Fibroblast of the aortic adventitia (primary cell): Measurements from ENCODE around the gene ITPR2. TPM values are rescaled to one million over a fixed set of nuclear protein-coding genes. Genes with fewer than 3 reads are reported as not detected.

Experiments used
- DNase-seq: peaks from one replicate; pipeline ENCODE4 v3.0.0-alpha.2; 2010; ENCODE audit warnings: low read depth
- H3K4me3 ChIP-seq: 2 replicates; pipeline ENCODE4 v1.5.1; 2011; ENCODE audit warnings: low read depth, mild to moderate bottlenecking, control low read depth, low read length, moderate library complexity
- total RNA-seq: library from RNA; depleted of rRNA; stranded (reverse); fragments of >200 nt; gene quantifications from 2 replicates; pipeline ENCODE4 v1.2.3, GENCODE V29; 2012; ENCODE audit warnings: low replicate concordance
- TF ChIP-seq, protein P1 (sequence below): IDR thresholded peaks from 2 replicates; pipeline ENCODE4 v1.5.1; 2011; ENCODE audit warnings: mild to moderate bottlenecking, low read length, control low read depth, inconsistent platforms; ENCODE audit not compliant: insufficient read depth

Gene ITPR2
- total RNA-seq, 1 donor = 15.5 TPM

DNA sequence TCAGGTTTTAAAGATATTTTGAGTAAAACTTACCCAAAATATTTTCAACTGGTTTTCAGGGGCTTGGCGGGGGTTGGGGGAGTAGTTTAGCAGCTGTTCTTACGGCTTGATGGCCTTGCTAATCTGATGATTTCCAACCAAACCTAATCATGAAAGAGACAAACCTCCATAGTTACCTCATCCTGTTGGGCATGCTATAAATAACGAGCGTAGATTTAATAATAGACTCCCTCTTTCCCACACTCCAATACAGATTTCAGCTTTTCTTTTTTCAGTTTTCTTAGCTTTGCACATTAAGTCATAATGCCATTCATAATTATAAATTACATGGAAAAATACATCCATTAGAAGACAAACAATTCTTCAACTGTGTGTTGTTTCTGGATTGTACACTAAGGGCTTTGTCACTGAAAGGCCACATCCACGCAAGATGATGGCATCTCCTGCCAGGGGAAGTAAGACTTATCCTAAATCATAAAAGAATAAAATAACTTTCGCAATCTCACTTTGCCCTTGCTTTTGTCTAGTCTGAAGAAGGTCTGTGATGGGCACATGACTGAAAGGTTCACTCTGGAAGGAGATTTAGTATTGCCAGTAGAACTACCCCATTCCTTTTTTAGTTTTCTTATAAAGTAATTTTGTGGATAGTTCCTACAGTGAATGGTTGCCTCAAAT lies 23.2 kb downstream of the ITPR2 start:
- no peak overlapping the region for H3K4me3 ChIP-seq
- TF ChIP-seq, protein P1, sequence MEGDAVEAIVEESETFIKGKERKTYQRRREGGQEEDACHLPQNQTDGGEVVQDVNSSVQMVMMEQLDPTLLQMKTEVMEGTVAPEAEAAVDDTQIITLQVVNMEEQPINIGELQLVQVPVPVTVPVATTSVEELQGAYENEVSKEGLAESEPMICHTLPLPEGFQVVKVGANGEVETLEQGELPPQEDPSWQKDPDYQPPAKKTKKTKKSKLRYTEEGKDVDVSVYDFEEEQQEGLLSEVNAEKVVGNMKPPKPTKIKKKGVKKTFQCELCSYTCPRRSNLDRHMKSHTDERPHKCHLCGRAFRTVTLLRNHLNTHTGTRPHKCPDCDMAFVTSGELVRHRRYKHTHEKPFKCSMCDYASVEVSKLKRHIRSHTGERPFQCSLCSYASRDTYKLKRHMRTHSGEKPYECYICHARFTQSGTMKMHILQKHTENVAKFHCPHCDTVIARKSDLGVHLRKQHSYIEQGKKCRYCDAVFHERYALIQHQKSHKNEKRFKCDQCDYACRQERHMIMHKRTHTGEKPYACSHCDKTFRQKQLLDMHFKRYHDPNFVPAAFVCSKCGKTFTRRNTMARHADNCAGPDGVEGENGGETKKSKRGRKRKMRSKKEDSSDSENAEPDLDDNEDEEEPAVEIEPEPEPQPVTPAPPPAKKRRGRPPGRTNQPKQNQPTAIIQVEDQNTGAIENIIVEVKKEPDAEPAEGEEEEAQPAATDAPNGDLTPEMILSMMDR = no peak
- DNase-seq = no peak

DNA sequence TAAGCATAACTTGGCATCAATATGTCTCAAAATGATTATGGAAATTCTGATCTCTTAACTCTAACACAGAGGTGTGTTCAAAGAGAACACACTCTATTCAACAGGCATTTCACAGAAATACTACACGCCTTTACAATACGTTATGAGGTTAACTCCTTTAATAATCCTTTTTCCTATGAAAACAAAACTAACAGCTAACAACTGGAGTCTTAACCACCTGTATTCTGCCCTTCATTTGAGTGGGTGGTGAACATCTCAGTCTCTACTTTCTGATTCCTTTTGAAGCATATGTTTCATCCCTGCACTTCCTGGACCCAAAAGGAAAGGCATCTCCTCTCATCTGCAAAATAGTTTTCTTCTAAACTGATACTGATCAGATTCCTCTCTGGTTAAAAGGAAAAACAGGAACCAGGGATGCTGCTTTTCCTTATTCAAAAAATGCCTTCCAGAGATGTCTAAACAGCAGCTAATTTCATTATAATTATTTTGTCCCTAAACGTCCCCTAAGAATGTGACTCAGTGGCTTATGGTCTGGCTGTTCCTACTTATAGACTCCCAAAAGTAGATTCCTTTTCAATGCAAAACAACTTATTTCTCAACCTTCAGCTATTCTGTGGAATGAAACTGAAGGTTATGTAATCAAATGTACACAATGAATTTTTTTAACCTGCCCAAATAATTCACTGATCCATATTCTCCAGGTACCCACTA lies 24.1 kb downstream of the ITPR2 start:
- TF ChIP-seq, protein P1 = no peak
- DNase-seq = no peak
- H3K4me3 ChIP-seq = no peak overlapping the region

DNA sequence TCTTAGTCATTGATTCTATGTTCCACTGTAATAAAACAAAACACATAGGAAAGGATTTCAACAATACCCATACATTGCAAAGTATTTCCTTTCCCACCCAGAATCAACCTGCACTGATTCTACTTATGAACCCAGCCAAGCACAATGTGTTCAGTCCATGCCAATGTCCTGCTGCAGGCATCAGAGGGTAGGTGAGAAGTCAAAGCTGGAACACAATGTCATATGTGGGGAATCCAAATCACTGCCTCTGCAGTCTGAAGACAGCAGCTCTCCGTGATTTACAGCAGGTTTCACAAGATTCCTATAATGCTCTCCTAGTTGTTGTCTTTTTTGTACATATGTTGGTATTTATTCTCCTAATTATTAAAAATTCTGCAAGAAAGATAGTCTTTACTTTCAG lies 25.7 kb downstream of the ITPR2 start:
- TF ChIP-seq, protein P1 = no peak
- no peak overlapping the region for H3K4me3 ChIP-seq
- no peak for DNase-seq

DNA sequence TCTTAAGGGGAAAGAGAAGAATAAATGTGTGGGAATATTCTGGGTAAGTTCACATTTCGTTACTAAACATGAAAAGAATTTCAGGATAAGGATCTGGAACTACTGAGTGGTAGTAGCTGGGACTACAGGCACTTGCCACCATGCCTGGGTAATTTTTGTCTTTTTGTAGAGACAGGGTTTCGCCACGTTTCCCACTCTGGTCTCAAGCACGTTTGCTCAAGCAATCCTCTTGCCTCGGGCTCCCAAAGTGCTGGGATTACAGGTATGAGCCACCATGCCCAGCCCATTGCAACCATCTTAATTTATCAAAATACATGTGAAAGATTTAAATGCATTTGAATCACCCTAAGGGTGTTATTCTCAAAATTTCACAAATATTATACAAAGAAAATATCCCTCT lies 26.4 kb downstream of the ITPR2 start:
- TF ChIP-seq, protein P1 = no peak
- DNase-seq = no peak
- H3K4me3 ChIP-seq = no peak overlapping the region

DNA sequence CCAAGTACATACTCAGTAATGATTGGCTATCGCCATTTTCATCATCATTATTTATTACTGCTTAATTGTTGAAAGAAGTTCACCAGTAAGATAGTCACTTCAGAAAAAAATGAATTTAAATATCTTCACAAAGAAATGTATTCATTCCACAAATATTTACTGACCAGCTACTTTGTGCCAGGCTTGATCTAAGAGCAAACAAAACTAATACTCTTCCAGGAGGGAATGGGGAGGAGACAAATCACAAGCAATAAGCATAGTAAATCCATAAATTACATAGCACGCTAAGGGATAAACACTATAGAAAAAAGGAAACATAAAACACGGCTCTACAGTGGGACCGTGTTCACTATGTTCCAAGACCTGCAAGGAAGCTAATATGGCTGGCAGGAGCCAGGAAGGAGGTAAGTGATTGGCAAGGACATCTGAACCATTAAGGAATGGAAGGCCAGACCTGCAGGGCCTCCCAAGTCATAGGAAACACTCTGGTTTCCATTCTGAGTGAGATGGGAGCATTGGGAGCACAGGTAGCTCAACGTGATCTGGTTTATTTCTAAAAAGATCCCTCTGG lies 27.5 kb downstream of the ITPR2 start:
- TF ChIP-seq, protein P1 = no peak
- H3K4me3 ChIP-seq = no peak overlapping the region
- no peak for DNase-seq

DNA sequence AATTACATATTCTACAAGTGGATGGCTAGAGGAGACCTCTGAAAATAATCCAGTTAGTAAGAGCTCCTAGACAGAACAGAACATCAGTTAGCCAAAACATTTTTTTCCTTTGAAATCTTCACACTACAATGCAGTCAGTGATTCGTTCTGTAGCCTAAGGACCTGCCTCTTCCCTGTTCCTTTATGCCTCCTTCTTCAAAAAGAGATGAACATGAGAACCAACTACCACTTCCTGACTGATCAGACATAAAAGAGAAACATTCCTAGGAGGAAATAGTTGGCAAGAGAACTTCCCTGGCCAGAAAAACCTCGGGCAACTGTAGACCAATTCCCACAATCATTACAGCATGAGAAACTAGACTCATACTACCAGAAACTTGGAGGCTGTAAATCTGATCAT lies 29.4 kb downstream of the ITPR2 start:
- TF ChIP-seq, protein P1 = no peak
- H3K4me3 ChIP-seq = no peak overlapping the region
- peak; percentile 60 for DNase-seq
